ENCODE measurements around the gene PNMA1. TPM values are rescaled to one million over a fixed set of nuclear protein-coding genes. Genes with fewer than 3 reads are reported as not detected.

The PNMA1 gene
- total RNA-seq, 2 experiments from 2014 or later: 6.0 to 14.5 TPM

- ChIA-PET POLR2A (no interaction called here), CTCF (ENCODE audit: unreplicated experiment) (no interaction called here)
- H3K9me3 ChIP-seq (ENCODE audit: low read length): no peaks in the 10 kb centered on the region
- no peak for DNase-seq (ENCODE audit: low spot score)
- no peaks in the 10 kb centered on the region for H3K79me2 ChIP-seq (ENCODE audit: insufficient read depth, low read depth, low read length)
- no TSS peak for BruUV-seq (replicated peaks)
- no peak for TF ChIP-seq EZH2phosphoT487 (IDR thresholded peaks at IDR 0.05; ENCODE audit: borderline replicate concordance, low read depth, low read length)
- no peak for TF ChIP-seq CTCF (conservative IDR thresholded peaks at IDR 0.05; ENCODE audit: low read length)
- no peak overlapping the region for H2AFZ ChIP-seq (ENCODE audit: low read length)
- no peak overlapping the region for H3K4me2 ChIP-seq (ENCODE audit: low read length)
- no peaks in the 10 kb centered on the region for H3K36me3 ChIP-seq (ENCODE audit: insufficient read depth, low read length)
- no peaks in the 10 kb centered on the region for H3K4me1 ChIP-seq (ENCODE audit: insufficient read depth, low read length, poor library complexity, severe bottlenecking)
- intact Hi-C loops (cut with micrococcal nuclease; ENCODE audit: unreplicated experiment): no loop called here
- H3K9me2 ChIP-seq (ENCODE audit: insufficient read depth, low read length): no peaks in the 10 kb centered on the region
- no peak overlapping the region for H3K4me3 ChIP-seq (ENCODE audit: low read depth, low read length, poor library complexity, severe bottlenecking)
- no peaks in the 10 kb centered on the region for H4K20me1 ChIP-seq (ENCODE audit: insufficient read depth, low read length)
- no peak overlapping the region for H3K27ac ChIP-seq (ENCODE audit: low read depth, low read length, poor library complexity, severe bottlenecking)
Measured at GRCh38 chr14:73685328-73685727, 28.9 kb downstream of the PNMA1 start.

DNA sequence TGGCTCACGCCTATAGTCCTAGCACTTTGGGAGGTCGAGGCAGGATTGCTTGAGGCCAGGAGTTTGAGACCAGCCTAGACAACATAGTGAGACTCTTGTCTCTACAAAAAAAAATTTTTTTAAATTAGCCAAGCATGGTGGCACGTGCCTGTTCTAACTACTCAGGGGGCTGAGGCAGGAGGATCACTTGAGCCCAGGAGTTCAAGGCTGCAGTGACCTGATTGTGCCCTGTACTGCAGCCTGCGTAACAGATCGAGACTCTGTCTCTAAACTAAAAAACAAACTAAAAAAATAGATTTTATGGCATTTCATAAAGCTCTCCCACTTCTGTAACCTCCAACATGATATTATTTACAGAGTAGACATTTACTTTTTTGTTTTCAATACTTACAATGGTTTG, 29.6 kb downstream of the PNMA1 start:
- Histone ChIP-seq H3K79me2 (ENCODE audit: insufficient read depth, low read depth, low read length) (no peaks in the 10 kb centered on the region), H3K27ac (ENCODE audit: low read depth, low read length, poor library complexity, severe bottlenecking) (no peak overlapping the region), H3K9me2 (ENCODE audit: insufficient read depth, low read length) (no peaks in the 10 kb centered on the region), H3K4me3 (ENCODE audit: low read depth, low read length, poor library complexity, severe bottlenecking) (no peak overlapping the region), H3K4me2 (ENCODE audit: low read length) (no peak overlapping the region), H3K9me3 (ENCODE audit: low read length) (no peaks in the 10 kb centered on the region), H3K4me1 (ENCODE audit: insufficient read depth, low read length, poor library complexity, severe bottlenecking) (no peaks in the 10 kb centered on the region), H4K20me1 (ENCODE audit: insufficient read depth, low read length) (no peaks in the 10 kb centered on the region), H2AFZ (ENCODE audit: low read length) (no peak overlapping the region), H3K36me3 (ENCODE audit: insufficient read depth, low read length) (no peaks in the 10 kb centered on the region)
- CTCF ChIA-PET (ENCODE audit: unreplicated experiment): no interaction called here
- intact Hi-C loops (cut with micrococcal nuclease; ENCODE audit: unreplicated experiment): no loop called here
- no TSS peak for BruUV-seq (replicated peaks)
- TF ChIP-seq CTCF (conservative IDR thresholded peaks at IDR 0.05; ENCODE audit: low read length) (no peak), EZH2phosphoT487 (IDR thresholded peaks at IDR 0.05; ENCODE audit: borderline replicate concordance, low read depth, low read length) (no peak)
- POLR2A ChIA-PET: interaction anchor here (0.6 kb wide), 1 partner anchor 87 kb away, joined by 3 read pairs; no protein-coding TSS in a partner anchor
- no peak for DNase-seq (ENCODE audit: low spot score)

DNA sequence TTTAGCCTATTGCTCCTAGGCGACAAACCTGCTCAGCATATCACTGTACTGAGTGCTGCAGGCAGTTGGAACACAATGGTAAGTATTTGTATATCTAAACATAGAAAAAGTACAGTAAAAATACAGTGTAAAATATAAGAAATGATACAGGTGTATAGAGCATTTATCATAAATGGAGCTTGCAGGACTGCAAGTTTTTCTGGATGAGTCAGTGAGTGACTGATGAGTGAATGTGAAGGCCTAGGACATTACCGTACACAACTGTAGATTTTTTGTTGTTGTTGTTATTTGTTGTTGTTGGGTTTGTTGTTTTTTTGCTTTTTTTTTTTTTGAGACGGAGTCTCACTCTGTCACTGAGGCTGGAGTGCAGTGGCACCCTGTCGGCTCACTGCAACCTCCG, 33.4 kb downstream of the PNMA1 start:
- no peaks in the 10 kb centered on the region for H3K4me1 ChIP-seq (ENCODE audit: insufficient read depth, low read length, poor library complexity, severe bottlenecking)
- H3K4me3 ChIP-seq (ENCODE audit: low read depth, low read length, poor library complexity, severe bottlenecking): no peak overlapping the region
- POLR2A ChIA-PET: interaction anchor here (0.7 to 1.5 kb wide), 2 partner anchors 21 to 363 kb away, joined by 3 read pairs; no protein-coding TSS in a partner anchor
- no peaks in the 10 kb centered on the region for H4K20me1 ChIP-seq (ENCODE audit: insufficient read depth, low read length)
- no peaks in the 10 kb centered on the region for H3K9me3 ChIP-seq (ENCODE audit: low read length)
- no peak overlapping the region for H2AFZ ChIP-seq (ENCODE audit: low read length)
- no peaks in the 10 kb centered on the region for H3K9me2 ChIP-seq (ENCODE audit: insufficient read depth, low read length)
- no peaks in the 10 kb centered on the region for H3K79me2 ChIP-seq (ENCODE audit: insufficient read depth, low read depth, low read length)
- CTCF ChIA-PET (ENCODE audit: unreplicated experiment): no interaction called here
- no peak for DNase-seq (ENCODE audit: low spot score)
- no peak overlapping the region for H3K27ac ChIP-seq (ENCODE audit: low read depth, low read length, poor library complexity, severe bottlenecking)
- no peaks in the 10 kb centered on the region for H3K36me3 ChIP-seq (ENCODE audit: insufficient read depth, low read length)
- intact Hi-C loops (cut with micrococcal nuclease; ENCODE audit: unreplicated experiment): no loop called here
- BruUV-seq (replicated peaks): no TSS peak
- TF ChIP-seq CTCF (conservative IDR thresholded peaks at IDR 0.05; ENCODE audit: low read length): no peak
- no peak for TF ChIP-seq EZH2phosphoT487 (IDR thresholded peaks at IDR 0.05; ENCODE audit: borderline replicate concordance, low read depth, low read length)
- no peak overlapping the region for H3K4me2 ChIP-seq (ENCODE audit: low read length)
